HG03571 (cell line): Measurements from ENCODE around the gene FLYWCH1.

Experiments used
- ATAC-seq: cut with Tn5 transposase; IDR thresholded peaks from one replicate; pipeline ENCODE4 v1.9.1; 2021; ENCODE audit not compliant: unreplicated experiment

The FLYWCH1 gene, protein sequence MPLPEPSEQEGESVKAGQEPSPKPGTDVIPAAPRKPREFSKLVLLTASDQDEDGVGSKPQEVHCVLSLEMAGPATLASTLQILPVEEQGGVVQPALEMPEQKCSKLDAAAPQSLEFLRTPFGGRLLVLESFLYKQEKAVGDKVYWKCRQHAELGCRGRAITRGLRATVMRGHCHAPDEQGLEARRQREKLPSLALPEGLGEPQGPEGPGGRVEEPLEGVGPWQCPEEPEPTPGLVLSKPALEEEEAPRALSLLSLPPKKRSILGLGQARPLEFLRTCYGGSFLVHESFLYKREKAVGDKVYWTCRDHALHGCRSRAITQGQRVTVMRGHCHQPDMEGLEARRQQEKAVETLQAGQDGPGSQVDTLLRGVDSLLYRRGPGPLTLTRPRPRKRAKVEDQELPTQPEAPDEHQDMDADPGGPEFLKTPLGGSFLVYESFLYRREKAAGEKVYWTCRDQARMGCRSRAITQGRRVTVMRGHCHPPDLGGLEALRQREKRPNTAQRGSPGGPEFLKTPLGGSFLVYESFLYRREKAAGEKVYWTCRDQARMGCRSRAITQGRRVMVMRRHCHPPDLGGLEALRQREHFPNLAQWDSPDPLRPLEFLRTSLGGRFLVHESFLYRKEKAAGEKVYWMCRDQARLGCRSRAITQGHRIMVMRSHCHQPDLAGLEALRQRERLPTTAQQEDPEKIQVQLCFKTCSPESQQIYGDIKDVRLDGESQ

DNA sequence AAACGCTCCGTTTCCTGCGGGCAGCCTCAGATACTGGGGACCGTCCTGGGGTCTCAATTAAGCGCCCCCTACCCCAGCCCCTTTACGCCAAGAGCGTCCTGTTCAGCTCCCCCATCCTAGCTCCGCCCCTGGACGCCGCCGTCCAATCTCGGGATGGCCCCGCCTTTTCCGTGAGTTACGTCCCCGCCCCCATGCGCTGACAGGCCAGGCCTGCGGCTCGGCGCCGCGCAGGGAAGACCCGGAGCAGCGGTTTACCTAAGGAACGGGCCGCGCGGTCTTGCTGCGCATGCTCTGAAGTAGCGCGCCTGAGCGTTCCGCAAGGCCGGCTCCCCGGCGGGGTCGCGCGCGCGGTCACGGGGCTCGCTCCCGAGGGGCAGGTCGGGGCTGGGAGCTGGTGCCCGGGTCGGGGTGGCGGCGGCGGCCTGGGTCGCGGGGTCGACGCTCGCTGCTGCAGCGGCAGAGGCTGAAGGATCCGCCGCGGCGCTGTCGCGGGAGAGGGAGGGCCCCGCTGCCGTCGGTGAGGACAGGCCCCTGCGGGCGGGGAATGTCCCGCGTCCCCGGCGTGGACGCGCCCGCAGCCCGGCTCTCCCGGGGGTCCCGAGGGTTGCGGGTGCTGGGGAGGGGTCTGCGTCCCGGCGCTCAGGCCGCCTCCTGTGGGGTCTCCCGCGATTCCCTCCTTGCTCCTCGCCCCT, at the start of gene FLYWCH1:
Gene FLYWCH1, plus strand, starts transcription at position 294 of the 692 bp plus-strand sequence. CDS start 17,755 bp downstream, outside the sequence.
- ATAC-seq, result peak; percentile 83

DNA sequence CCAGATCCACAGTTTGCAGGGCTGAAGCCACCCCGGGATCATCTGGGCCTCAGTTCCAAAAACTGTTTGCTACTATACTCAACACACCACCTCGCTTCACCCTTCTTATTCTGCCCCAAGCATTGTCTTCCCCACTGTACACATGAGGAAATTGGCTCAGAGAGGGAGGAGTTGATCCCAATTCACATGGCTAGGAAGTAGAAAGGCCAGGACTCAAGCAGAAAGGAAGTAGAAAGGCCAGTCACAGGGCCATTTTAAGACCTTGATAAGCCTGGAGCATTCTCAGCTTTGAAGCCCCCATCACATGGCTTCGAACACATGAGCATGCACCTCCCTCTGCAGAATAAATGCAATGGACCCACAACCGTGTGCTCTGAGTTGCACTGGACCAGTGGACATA, 46.1 kb upstream of the FLYWCH1 start:
- ATAC-seq, result no peak

DNA sequence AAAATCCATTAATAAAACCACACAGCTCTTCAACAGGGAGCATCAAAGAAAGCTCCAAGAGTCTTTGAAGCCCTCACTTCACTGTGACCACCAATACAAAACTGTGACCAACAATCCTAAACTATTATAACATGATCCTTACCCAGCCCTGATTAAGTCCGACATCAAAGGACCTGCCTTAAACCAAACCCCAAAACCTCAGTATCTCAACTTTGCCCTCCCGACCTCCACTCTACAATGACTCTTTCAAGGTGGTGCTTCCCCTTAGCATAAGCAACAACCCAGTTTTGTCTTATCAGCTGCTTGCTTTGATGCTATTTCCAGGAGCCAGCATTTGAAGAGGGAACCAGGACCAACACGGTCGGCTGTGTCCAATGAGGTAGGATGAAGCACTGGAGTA, 45.3 kb upstream of the FLYWCH1 start:
- no peak for ATAC-seq

DNA sequence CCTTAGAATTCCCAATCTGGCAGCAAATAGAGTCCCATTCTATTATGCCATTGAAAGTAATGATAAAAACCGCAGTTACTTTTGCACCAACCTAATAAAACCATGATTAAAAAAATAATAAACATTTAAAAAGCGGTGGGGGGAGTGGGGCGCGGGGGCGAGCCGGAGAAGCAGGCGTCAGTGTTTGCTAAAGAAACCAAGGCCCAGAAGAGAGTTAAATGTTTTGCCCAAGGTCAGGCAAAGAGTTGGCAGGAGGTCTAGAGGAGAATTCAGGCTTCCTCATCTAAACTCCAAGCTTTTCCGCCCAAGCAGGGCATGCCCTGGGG, 44.1 kb upstream of the FLYWCH1 start:
- no peak for ATAC-seq

DNA sequence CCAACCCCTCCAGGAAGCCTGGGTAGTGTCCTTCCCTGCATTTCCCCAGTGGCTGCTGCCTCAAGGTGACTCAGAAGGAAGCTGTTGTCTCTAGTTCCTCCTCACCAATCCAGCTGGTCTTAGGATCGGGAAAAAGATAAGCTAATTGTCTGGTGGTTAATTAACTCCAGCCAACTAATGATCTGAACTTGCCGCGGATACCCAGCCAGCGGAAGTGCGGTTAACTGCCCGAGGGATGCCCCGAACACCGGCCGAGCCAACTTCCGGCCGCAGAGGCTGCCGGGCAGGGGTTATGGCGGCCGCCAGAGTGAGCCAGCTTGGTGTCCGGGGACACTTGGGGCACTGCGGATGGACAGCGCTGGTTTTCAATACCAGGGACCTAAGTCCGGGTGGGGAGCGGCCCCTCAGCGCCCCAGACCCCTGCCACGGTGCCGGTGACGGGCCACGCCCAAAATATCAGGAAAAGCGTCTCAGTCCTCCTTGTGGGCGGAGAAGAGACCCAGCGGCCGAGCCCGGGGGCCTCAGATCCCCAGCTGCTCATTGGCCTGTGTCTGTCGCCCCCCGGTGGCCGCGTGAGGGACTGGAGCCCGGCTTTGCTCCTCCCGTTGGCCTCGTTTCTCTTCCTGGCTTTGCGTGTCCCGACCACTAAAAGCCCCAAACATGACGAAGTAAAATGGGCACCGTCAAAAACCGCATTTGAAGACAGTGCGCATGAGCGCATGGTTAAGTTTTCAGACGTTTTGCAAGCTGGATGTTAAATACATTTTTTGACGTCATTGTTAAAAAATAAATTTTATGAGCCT, 43.5 kb upstream of the FLYWCH1 start:
- ATAC-seq, result peak; percentile 73

DNA sequence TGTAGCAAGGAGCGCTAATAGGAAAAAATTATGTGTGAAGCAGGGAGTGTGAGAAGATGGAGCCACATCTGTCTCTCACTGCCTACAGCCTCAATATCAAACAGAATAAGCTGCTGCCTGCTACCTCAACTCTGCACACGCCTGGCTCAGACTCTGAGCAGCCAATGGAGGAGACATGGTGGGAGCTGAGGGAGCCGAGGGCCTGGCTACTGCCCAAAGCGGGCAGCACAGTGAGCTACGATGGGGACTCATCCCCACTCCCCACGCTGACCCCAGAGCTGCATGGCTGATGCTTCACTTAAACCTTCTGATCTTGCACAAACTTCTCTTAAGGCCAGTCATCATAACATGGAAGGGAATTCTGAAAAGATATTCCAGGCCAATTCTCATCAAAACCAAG, 39.8 kb upstream of the FLYWCH1 start:
- no peak for ATAC-seq

DNA sequence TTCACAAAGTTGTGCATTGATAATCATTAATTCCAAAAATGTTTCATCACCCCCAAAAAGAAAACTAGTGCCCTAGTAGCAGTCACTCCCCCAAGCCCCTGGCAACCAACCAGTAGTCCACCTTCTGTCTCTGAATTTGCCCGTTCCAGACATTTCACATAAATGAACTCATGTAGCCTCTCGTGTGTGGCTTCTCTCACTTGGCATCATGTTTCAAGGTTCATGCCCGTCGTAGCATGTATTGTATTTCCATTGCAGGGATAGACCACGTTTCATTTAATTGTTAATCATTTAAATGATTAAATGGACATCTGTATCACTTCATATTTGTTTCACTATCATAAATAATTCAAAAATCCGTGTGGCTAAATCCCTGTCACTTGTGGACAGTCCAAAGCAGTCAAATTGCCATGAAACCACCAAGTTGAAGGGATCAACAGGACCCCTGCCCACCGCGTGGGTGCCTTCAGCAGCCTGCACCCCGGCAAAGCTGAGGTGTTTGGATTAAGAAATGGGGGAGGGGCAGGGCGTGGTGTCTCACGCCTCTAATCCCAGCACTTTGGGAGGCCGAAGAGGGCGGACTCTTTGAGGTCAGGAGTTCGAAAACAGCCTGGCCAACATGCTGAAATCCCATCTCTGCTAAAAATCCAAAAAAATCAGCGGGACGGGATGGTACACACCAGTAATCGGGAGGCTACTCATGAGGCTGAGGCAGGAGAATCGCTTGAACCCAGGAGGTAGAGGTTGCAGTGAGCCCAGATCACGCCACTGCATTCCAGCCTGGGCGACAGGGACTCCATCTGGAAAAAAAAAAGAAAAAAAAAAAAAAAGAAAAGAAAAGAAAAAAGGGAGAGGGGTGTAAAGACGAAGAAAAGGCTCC, 37.5 kb upstream of the FLYWCH1 start:
- no peak for ATAC-seq

DNA sequence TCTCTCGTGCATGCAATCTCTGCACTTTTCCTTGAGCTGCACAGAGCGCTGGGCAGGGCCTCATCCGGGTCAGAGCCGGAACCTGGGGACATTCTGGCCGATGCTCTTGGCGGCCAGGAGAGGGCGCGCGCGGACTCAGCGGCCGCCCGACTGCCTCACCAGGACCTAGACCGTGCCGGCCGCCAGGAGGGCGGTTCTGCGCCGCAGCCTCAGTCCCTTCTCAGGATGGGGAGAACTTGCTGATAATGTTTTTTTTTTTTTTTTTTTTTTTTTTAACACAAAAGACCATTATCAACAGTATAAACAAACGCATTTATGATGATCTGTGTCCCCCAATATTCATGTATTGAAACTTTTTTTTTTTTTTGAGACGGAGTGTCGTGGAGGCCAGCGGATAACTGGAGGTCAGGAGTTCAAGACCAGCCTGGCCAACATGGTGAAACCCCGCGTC, 36.8 kb upstream of the FLYWCH1 start:
- no peak for ATAC-seq

DNA sequence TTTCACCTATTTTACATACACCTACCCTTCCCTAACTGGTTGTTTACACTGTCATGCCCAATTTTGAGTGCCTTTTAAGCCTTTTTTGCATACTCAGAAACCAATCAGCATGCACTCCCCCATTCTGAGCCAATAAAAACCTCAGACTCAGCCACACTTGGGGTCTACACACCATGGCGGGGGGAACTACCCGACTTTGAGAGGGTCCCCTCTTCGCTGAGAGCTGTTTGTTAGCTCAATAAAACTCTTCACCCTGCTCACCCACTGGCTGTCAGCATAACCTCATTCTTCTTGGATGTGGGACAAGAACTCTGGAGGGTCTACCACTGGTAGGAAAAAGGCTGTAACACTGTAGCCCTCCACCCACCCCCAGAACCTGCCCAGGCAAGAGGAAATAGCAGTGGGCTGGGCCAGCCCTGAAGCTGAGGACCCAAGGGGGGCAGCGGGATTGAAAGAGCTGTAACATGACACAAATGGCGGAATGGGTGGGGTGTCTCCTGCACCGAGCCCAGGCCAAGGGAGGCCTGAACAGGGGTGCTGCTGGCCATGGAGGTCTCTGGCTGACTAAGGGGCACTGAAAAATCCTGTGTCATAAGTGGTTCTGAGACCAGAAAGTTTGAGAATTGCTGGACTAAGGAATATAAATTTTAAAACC, 31.8 kb upstream of the FLYWCH1 start:
- no peak for ATAC-seq

DNA sequence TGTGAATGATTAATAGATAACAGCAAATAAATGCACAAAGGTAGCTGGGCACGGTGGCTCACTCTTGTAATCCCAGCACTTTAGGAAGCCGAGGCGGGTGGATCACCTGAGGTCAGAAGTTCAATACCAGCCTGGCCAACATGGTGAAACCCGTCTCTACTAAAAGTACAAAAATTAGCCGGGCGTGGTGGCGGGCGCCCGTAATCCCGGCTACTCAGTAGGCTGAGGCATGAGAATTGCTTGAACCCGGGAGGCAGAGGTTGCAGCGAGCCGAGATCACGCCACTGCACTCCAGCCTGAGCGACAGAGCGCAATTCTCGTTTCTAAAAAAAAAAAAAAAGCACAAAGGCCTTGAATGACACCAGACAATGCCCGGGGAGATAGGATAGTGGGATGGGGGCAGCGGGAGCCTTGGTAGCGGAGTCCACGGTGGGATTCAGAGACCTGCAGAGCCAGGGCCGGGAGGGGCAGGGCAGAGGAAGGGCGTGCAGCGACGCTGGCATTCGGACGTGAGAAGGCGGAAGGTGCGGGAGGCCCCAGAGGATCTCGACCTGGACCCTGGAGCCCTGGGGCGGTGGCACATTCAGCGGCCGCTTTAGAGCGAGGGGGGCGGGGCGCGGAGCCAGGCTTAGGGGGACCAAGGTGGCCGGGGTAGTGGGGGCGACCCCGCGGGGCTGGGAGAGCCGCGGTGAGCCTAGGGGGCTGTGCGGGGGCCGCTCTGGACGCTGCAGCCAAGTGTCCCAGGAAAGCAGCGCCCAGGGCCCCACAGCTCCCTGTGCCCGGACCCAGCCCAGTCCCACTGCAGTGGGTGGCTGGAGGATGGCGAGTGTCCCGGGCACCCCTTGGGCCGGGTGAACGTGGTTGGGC, 29.7 kb upstream of the FLYWCH1 start:
- ATAC-seq, result no peak

DNA sequence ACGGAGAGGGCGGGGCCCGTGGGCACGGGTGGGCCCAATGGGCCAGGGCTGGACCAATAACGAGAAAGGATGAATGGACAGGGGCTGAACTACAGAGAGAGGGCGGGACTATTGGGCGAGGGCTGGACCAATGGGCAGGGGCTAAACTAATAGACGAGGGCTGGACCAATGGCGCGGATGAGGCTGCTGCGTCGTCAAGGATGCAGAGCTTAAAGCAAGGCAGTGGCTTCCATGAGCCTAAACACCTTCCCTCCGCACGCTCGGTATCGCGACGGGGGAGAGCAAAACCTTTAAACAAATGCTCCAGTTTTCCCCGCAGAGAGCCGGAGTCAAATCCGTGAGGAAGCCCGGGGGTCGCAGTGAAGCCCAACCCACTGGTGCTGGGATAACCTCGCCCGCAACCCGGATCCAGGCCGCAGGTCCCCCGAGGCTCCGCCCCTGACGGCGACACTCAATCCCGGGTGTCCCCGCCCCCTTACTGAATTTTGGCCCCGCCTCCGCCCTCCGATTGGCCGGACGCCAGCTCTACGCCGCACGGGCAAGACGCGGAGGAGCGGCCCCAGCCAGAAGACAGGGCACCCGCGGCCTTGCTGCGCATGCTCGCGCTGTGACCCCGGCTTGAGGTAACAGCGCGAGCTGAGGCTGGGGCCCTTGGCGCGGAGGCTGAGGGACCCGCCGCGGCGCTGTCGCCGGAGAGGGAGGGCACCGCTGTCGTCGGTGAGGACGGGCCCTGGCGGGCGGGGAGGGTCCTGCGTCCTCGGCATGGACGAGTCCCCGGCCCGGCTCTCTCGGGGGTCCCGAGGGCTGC, 28.9 kb upstream of the FLYWCH1 start, which contains the start of gene FLYWCH2:
Gene FLYWCH2, plus strand, starts transcription at position 566 of the 808 bp plus-strand sequence. CDS start 13,235 bp downstream, outside the sequence.
- peak; percentile 83 for ATAC-seq

DNA sequence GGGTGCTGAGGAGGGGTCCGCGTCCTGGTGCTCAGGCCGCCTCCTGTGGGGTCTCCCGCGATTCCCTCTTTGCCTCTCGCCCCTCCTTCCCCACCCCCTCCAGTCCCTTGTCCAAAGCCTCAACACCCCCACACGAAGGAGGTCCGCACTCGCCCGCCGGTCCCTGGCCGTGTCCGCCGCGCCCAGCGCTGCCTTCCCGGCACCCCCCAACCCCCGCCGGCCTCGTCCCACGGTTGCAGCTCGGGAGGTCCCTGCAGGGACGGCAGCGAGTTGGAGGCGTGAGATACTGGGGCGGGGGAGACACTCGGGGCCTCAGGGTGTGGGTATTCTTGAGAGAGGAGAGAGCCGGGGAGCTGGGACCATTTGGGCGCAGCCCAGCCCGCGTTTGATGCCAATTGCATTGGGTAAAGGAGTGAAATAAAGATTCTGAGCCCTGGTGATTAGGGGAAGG, 28.2 kb upstream of the FLYWCH1 start:
- no peak for ATAC-seq

DNA sequence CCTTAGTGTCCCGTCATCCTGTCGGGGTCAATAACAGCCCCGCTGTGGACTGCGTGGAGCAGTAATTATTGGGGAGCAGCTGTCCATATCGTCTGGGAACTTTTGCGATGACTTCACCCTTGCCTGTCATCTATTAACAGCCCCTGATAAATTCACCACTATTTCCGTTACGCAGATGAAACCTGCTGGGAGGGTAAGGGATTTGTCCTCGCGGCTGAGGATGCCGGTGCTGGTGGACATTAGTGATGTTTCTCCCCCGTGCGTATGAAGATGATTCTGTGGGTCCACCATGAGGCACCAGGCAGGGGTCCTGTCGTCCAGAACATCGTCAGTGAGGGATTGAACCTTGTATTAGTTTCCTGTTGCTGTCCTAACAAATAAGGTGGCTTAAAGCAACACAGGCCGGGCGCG, 27.7 kb upstream of the FLYWCH1 start:
- no peak for ATAC-seq

DNA sequence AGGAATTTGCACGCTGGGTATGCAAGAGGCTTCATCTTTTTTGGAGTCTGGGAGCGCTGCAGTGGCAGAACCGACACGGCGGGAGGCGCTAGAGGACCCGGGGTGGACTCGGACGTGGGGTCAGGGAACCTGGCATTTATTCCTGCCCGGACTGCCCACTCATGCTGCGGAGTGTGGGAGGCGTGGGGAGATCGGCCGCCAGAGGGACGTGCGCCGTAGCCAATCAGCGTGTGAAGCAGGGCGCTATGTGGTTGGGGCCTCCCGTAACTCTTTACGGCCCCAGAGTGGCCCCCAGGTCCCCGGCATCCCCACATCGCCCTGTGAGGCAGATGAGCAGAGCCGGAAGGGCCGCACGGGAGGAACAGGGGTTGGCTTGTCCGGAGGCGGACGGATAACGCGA, 17.5 kb upstream of the FLYWCH1 start:
- ATAC-seq, result no peak

DNA sequence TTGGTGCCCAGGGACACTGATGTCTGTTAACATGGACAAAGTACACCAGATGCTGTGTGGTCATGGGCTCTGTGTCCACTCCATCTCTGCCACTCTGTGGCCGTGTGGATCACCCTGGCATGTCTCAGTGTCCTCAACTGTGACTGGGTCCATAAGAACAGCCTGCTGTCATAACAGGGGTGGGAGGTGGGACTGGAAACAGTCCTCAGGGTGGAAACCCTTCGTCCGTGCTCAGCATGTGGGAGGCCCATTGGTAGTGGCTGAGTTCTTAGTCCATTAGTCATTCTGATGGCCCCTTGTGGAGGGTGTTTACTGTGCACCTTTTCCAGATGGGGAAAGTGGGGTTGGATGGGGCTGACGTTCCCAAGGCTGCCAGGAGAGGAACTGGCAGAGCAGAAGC, 15.9 kb upstream of the FLYWCH1 start:
- ATAC-seq, result no peak

DNA sequence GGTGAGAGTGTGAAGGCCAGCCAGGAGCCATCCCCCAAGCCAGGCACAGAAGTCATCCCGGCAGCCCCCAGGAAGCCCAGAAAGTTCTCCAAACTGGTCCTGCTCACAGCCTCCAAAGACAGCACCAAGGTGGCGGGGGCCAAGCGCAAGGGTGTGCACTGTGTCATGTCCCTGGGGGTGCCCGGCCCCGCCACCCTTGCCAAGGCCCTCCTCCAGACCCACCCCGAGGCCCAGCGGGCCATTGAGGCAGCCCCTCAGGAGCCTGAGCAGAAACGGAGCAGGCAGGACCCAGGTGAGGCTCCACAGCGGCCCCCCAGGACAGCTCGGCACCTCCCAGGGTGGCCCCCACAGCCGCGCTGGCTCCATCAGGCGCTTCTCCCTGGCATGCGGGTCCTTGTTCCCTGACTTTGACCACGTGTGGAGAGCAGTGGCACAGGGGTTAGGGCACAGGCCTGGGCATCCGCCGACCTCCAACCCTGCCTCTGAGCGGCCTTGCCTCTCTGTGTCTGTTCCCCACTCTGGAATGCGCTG, 15.2 kb upstream of the FLYWCH1 start:
- ATAC-seq, result no peak

DNA sequence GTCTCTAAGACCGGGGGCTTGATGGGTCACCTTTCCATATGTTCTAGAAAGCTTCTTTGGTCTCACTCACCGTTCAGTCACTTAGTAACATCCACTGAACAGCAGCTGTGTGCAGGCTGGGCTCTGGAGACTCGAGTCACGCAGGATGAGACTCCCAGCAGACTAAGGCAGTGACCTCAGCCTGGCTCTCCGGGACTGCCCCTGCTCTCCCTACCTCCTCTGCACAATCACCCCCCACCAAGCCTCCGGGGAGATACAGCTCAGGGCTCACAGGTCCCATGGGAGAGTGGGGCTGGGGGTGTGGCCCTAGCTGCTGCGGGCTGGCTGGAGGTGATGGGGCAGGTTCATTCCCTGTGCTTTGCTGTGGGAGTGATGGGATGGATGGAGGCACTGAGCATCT, 14.6 kb upstream of the FLYWCH1 start:
- ATAC-seq, result no peak
